Measurements from ENCODE around the gene COMP.
"Not testable (repeated sequence)": the region's sequence is repeated elsewhere in the genome, so short reads cannot be mapped to it uniquely, and the experiment has no call there.

The COMP gene

DNA sequence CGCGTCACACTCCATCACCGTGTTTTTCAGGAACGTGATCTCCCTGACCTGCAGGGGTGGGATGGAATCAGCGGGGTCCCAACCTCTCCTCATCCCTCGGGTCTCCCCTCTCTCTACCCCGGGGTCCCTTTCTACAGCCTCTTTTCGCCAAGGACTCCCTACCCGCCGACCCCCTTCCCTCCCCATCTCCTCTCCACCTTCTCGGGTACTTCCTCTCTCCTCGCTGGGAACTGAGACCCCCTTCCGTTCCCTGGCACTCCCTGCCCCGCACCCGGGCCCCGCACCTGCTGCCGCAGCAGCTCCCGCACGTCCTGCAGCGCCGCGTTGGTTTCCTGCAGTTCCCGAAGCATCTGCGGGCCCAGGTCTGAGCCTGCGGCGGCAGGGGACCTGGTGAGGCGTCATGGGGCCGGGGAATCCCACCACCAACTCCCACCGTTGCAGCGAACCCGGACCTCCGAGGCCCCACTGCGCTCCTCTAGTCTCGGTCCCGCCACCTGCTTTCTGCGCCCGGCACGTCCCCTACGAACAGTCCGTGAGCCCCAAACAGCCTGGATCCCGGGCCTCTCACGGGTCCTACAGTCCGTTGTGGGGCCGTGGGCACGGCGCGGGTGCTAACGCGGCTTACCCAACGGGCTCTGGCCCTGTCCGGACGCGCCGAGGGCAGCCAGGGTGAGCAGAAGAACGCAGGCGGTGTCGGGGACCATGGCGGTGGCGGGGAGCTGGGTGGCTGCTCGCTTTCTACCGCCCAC is at the start of gene COMP:
Gene COMP (minus strand): TSS at position 740 of the 749 bp plus-strand sequence. CDS start 36 bp downstream, at position 704.
- DNase-seq (ENCODE audit: low read depth) = no peak

DNA sequence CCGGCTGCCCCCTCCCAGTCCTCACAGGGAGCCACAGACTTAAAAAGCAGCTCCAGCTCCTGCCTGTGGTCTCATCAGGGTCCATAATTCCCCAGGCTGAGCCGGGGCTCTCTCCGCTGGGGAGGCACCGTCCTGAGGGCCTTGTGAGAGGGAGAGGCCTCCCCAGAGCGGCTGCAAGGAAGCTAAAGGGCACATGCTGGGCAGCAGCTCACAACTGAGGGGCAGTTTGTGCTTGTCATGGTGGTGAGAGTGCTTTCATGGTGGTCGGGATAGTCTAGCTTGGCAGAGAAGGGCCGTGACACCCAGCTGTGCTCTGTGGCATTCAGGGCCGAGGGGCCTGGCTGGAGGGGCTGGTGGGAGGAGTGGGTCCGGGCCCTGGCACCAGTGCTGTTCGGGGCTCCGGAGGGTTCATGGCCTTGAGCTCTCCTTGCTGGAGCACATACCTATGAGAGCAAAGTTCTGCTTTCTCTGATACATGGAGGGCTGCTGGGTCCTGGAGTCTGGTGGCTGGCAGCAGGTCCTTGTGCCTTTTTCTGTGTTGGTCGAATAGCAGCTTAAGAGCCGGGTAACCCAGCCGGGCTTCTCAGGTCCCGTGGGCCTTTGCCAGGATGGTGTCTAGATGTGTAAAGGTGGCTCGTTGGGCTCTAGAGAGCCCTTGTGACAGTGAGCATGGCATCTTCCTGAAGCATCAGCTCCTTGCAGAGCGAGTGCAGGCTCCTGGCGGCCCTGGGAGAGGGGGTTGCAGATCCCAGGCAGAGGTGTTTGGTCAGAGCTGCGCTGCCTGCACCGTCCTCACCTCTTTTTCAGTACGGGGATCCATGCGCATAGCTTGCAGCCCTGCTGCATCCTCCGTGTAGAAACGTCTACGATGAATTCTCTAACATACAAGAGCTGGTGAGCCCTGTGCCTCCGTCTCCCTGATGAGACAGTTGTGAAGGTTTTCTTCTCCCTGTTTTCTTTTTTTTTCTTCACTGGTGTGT is 49.5 kb upstream of the COMP start:
- DNase-seq (ENCODE audit: low read depth) = no peak

- no peak for DNase-seq (ENCODE audit: low read depth)
Measured at GRCh38 chr19:18839465-18840287, 48.6 kb upstream of the COMP start.

GRCh38 chr19:18834644-18834984 is 43.5 kb upstream of the COMP start:
- DNase-seq (ENCODE audit: low read depth) = no peak

- no peak for DNase-seq (ENCODE audit: low read depth)
Measured at GRCh38 chr19:18833849-18834643, 42.9 kb upstream of the COMP start.

DNA sequence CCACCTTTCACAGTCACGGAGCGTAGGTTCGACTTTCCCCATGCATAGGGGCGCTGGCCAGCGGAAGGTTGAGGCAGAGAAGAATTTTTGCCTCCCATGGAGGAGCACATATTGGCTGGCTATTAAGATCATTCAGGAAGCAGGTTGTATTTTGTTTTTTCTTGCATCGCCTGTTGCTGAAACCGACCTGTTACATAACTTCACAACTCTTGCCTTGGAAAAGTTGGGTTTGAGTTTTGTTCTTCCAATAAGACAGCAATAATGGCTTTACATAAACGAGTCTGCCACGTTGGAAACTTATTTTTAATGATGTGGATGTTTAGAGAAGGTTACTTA is 42.0 kb upstream of the COMP start:
- no peak for DNase-seq (ENCODE audit: low read depth)

DNA sequence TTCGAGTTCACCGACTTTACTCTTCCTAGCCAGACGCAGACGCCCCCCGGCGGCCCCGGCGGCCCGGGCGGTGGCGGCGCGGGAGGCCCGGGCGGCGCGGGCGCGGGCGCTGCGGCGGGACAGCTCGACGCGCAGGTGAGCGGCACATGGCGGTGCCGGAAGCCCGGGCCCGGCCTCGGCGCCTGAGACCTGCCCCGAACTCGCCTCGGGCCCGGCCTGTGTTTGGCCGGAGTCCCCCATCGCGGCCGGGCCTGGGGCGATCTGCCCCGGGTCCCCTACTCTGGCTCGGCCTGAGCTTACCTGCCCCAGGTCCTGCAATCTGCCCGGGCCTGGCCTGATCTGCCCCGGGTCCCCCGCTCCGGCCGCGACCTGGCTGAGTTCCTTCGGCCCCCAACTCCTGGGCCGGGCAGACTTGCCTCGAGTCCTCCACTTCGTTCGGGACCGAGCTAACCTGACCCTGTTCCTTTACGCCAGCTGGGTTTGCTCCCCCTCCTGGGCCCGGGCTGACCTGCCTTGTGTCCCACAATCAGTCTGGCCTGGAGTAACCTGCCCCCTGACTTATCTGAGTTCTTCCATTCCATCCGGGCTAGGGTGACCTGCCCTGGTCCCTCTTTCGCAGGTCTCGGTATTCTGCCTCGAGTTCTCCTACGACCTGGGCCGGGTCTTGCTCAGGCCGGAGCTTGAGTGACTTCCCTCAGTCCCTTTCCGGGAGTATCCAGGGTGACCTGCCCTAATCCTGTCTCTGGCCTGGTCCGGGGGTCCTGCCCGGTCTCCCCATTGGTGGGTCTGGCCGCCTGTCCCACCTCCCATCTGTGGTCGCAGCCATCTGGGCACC is 41.4 kb upstream of the COMP start:
- no peak for DNase-seq (ENCODE audit: low read depth)

- DNase-seq (ENCODE audit: low read depth) = peak; percentile 93
Measured at GRCh38 chr19:18831524-18832305, 40.6 kb upstream of the COMP start, which contains the start of gene UPF1. Gene UPF1 (plus strand): TSS chr19:18831959. CDS start chr19:18832210, 251 bp downstream.

- no peak for DNase-seq (ENCODE audit: low read depth)
Measured at GRCh38 chr19:18830488-18830887, 39.4 kb upstream of the COMP start.

DNA sequence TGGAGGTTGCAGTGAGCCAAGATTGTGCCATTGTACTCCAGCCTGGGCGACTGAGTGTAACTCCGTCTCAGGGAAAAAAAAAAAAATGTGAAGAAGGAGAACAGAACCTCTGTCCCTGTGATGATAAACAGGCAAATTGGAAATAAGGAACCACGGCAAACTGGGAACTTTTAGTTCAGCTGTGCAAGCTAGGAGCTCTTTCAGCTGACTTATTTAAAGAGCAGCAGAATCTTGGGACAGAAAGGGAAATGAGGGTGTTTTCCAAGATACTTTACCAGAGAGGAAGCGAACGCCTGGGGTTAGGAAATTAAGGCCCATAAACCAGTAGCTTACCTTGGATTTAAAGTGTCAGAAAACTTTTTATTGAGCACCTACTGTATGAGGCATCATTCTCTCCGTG is 37.7 kb upstream of the COMP start:
- DNase-seq (ENCODE audit: low read depth) = no peak

- no peak for DNase-seq (ENCODE audit: low read depth)
Measured at GRCh38 chr19:18817574-18817973, 26.5 kb upstream of the COMP start.

- DNase-seq (ENCODE audit: low read depth) = not testable (repeated sequence)
Measured at GRCh38 chr19:18816645-18817044, 25.5 kb upstream of the COMP start.

GRCh38 chr19:18815673-18816072 is 24.6 kb upstream of the COMP start:
- no peak for DNase-seq (ENCODE audit: low read depth)

GRCh38 chr19:18814063-18814462 is 23.0 kb upstream of the COMP start:
- no peak for DNase-seq (ENCODE audit: low read depth)

DNA sequence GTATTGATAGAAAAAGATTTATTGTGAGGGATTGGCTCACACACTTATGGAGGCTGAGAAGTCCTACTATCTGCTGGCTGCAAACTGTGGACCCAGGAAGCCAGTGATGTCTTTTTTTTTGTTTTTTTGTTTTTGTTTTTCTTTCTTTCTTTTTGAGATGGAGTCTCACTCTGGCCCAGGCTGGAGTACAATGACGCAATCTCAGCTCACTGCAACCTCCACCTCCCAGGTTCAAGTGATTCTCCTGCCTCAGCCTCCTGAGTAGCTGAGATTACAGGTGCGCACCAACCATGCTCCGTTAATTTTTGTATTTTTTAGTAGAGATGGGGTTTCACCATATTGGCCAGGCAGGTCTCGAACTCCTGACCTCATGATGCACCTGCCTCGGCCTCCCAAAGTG is 20.5 kb upstream of the COMP start:
- not testable (repeated sequence) for DNase-seq (ENCODE audit: low read depth)

GRCh38 chr19:18809149-18809868 is 18.2 kb upstream of the COMP start:
- DNase-seq (ENCODE audit: low read depth) = no peak

GRCh38 chr19:18807861-18808331 is 16.8 kb upstream of the COMP start:
- no peak for DNase-seq (ENCODE audit: low read depth)

GRCh38 chr19:18804643-18805042 is 13.5 kb upstream of the COMP start:
- DNase-seq (ENCODE audit: low read depth) = no peak

DNA sequence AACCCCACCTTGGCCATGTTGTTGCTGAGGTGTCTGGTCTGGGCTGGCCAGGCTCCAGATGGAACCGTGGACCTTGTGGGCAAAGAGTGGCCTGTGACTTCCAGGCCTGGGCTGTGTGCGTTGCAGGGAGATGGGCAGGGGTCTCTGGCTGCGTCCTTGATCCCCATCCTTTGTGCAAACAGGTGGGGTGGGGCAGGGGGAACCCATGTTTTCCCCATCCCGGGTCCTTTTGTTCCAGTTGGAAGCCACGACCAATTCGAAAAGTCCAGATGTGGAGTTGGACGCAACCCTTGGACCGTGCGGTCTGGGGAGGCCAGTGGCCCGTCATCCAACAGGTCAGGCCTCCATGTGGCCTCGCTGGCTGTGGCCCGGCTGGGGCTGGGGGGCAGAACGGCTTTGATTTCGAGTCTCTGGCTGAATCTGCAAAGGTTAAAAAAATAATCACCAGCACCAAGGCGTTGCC is 13.1 kb upstream of the COMP start:
- DNase-seq (ENCODE audit: low read depth) = no peak
